Right forelimb (tissue), 1 donor: Measurements from ENCODE around the gene POLE4.

Source experiments
- DNase-seq: peaks from one replicate; pipeline ENCODE4 v3.0.0-alpha.2; 2018

The POLE4 gene

DNA sequence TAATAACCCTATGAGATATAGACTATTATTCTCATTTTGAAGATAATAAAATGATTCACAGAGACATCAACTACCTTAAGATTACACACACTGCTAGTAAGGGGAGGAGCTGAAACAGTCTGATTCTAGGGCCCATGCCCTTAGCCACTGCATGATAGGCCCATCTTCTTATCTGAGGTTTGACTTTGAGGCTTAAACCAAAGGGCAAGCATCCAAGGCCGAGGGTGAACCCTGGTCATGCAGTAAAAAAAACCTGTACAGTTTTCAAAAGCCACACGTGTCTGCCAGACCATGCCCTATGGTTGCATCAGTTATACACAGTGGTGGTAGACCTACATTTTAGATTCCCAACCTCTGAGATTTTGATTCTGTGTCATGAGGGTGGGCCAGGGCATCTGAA is 44.8 kb downstream of the POLE4 start:
- no peak for DNase-seq

DNA sequence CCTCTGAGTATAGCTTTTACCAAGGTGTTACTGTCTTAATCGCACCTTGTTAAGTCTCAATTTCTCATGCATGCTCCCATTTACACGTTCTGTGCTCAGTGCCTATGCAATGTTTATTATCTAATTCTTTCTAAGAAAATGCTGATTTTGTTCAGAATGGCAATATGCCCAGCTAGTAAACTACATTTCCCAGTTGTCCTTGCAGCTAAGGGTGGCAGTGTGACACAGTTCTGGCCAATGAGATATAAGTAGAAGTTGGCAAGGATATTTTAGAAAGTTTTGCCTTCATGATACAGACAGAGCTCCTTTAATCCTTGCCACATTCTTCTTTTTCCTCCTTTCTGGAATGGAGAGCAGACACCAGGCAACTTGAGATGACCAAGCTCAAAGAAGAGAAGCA is 45.3 kb downstream of the POLE4 start:
- no peak for DNase-seq

- no peak for DNase-seq
Observed at GRCh38 chr2:75006041-75006440, 47.6 kb downstream of the POLE4 start.

- DNase-seq: no peak
Observed at GRCh38 chr2:75007061-75007460, 48.6 kb downstream of the POLE4 start.

DNA sequence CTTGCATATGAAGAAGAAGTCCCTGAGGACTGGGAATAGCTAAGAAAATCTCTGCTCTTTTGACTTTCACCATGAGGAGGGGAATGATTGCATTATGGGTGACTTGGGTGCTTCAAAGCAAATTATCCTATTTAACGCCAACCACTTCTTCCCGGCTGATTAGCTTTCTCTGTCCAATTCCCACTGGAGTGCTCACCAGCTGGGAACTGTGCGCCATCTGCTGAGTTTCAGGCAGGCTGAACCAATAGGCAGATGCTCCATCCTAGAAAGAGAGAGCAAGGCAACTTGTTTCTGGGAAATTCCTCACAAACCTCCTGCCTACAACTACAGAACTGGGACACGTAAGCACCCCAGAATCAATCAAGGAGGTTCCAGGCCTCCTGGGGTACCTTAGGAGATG is 49.4 kb downstream of the POLE4 start:
- DNase-seq: no peak

DNA sequence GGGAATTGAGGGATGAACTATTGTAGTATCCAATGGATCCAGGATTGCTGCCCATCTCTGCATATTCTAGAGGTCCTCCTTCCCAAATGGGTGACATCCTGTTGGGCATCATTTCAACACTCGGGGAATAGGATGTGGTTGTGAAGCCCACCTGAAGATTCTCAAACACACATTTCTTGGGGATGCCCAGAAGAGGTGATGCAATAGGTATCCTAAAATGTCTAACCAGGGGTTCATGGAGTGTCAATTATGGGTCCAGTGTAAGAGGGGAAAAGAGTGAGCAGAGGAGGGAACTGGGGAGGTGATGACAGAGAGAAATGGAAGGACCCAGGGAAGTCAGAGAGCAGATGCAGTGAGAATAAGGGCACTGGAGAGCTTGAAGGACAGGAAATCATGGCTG is 52.1 kb downstream of the POLE4 start:
- DNase-seq: no peak

DNA sequence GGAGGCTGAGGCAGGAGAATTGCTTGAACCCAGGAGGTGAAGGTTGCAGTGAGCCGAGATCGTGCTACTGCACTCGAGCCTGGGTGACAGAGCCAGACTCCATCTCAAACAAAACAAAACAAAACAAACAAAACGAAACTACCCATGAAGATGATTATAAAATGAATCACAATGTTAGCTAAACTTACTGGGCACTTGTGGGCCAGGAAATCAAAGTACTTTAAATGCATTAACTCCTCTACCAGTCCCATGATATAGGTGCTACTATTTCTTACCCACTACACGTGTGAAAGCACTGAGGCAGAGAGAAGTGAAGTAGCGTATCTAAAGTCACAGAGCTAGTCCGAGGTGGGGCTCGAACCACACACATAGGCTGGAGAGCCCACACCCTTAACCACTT is 53.6 kb downstream of the POLE4 start:
- DNase-seq: no peak

GRCh38 chr2:75018162-75018561 is 59.7 kb downstream of the POLE4 start:
- no peak for DNase-seq
